ENCODE data around the gene BRSK1.

Gene BRSK1

DNA sequence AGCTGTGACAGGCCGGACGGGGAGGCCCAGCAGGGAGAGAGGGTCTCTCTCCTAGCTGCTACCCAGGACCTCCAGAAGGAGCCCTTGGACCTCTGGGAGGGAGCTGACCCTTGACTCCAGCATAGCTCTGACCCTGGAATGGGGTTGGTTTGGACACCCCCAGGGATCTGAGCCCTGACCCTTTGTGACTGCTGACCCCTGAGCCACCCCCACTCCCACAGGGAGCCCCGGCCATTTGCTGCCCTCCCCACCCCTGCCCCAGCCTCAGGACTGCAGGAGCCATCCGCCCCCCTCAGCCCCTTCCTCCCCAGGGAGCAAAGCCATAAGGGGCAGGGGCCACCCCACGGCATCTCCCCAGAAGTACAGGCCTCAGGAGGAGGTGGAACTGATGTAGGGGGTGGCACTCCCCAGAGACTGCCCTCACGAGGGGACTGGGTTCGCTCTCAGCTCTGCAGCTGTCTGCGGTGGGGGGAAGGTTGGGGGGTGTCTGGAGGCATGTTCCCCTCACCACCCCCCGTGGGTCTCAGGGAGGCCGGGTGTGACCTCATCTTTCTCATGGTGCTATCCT is 63.7 kb downstream of the BRSK1 start:
- peaks cover 21% of the 10 kb centered on the region for H3K4me1 ChIP-seq (ENCODE audit: control insufficient read depth, insufficient read depth, low read length)
- no peak overlapping the region for H3K9ac ChIP-seq (ENCODE audit: low read length)
- no peak overlapping the region for H3K4me3 ChIP-seq (ENCODE audit: low read length)
- H3K27me3 ChIP-seq (ENCODE audit: control insufficient read depth, insufficient read depth, low read length) = peaks cover 22% of the 10 kb centered on the region
- no peaks in the 10 kb centered on the region for H3K36me3 ChIP-seq (ENCODE audit: control insufficient read depth, insufficient read depth, low read length)
- no peaks in the 10 kb centered on the region for H3K9me3 ChIP-seq (ENCODE audit: control insufficient read depth, low read length)

DNA sequence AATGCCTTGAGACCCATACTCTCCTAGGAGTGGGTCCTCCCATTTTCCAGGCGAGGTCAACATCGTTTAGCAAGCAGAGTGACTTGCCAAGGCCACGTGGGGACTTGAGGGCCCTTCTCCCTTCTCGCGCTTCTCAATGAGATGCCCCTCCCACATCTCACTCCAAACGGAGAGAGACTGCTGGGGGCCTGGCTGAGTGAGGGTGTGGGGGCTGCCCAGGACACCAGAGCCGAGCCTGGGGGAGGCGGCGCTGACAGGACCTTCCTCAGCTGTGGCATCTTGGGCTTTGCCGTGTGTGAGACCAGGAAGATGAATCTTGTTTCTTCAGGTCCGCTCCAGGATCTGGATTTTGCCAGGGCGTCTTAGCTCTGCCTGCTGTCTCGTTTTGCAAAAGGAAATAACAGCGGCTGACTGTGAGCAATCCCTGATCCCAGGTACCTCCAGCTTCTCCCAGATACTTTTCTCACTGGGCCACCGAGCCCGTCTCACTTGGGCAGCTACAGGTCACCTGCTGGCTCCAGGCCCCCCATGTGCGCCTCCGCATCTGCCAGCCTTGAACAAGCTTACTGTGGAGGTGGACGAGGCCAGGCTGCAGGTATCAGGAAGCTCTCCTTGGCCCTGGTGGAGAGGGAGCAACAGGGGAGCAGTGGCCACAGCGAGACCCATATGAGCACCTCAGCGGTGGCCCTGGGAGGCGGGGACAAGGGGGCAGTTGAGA is 64.7 kb downstream of the BRSK1 start:
- Histone ChIP-seq H3K9ac (ENCODE audit: low read length) (no peak overlapping the region), H3K9me3 (ENCODE audit: control insufficient read depth, low read length) (no peaks in the 10 kb centered on the region), H3K4me1 (ENCODE audit: control insufficient read depth, insufficient read depth, low read length) (peaks cover 28% of the 10 kb centered on the region), H3K4me3 (ENCODE audit: low read length) (no peak overlapping the region), H3K36me3 (ENCODE audit: control insufficient read depth, insufficient read depth, low read length) (no peaks in the 10 kb centered on the region), H3K27me3 (ENCODE audit: control insufficient read depth, insufficient read depth, low read length) (peaks cover 32% of the 10 kb centered on the region)

DNA sequence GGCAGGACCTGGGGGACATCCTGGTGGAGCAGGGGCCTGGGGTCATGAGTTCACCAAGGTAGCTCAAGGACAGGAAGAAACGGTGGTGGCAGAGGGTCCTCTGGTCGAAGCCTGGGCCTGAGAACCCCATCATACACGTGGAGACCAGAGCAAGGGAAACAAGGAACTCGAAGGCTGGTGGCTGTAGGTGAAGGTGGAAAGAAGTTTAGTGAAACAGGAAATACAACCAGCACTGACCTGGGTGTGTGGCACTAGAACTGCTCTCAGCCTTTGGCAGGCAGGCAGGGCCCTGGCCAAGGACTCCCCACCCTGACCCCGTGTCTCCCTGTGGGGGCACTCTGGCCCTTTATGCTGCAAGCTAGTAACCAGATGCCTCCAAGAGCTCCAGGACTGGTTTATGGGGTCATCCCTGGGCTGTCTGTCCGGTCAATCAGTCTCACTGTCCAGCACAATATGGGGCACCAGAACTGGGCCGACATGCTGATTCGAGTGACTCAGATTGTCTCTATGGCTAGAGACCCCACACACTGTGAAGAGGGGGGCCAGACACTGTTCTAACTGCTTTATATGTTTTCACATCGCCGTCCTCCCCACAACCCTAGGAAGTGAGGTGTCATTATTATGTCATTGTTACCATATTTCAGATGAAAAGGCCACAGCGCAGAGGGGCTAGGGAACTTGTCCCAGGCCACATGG is 67.0 kb downstream of the BRSK1 start:
- Histone ChIP-seq H3K36me3 (ENCODE audit: control insufficient read depth, insufficient read depth, low read length) (no peaks in the 10 kb centered on the region), H3K9me3 (ENCODE audit: control insufficient read depth, low read length) (no peaks in the 10 kb centered on the region), H3K4me1 (ENCODE audit: control insufficient read depth, insufficient read depth, low read length) (peaks cover 26% of the 10 kb centered on the region), H3K27me3 (ENCODE audit: control insufficient read depth, insufficient read depth, low read length) (peaks cover 49% of the 10 kb centered on the region), H3K9ac (ENCODE audit: low read length) (no peak overlapping the region), H3K4me3 (ENCODE audit: low read length) (no peak overlapping the region)

DNA sequence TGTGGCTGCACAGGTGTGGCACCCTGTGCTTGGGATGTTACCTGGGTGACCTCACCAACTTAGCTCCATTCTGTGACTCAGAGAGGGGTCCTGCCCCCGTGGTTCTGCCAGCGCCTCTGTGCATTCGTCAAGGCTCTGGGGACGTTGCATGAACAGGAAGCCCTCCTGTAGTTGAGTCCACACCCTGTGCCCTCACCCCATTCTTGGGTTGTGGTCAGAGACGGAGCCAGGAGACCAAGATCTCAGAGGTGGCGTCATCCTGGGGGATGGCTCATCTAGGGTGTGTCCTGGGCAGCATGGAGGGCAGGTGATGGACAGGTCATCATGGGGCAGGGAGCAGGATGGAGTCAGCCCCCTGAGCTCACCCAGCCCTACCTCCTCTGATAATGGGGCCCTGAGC is 68.2 kb downstream of the BRSK1 start:
- no peak overlapping the region for H3K9ac ChIP-seq (ENCODE audit: low read length)
- no peaks in the 10 kb centered on the region for H3K9me3 ChIP-seq (ENCODE audit: control insufficient read depth, low read length)
- H3K4me3 ChIP-seq (ENCODE audit: low read length) = no peak overlapping the region
- H3K27me3 ChIP-seq (ENCODE audit: control insufficient read depth, insufficient read depth, low read length) = peaks cover 49% of the 10 kb centered on the region
- no peaks in the 10 kb centered on the region for H3K36me3 ChIP-seq (ENCODE audit: control insufficient read depth, insufficient read depth, low read length)
- H3K4me1 ChIP-seq (ENCODE audit: control insufficient read depth, insufficient read depth, low read length) = peaks cover 23% of the 10 kb centered on the region

DNA sequence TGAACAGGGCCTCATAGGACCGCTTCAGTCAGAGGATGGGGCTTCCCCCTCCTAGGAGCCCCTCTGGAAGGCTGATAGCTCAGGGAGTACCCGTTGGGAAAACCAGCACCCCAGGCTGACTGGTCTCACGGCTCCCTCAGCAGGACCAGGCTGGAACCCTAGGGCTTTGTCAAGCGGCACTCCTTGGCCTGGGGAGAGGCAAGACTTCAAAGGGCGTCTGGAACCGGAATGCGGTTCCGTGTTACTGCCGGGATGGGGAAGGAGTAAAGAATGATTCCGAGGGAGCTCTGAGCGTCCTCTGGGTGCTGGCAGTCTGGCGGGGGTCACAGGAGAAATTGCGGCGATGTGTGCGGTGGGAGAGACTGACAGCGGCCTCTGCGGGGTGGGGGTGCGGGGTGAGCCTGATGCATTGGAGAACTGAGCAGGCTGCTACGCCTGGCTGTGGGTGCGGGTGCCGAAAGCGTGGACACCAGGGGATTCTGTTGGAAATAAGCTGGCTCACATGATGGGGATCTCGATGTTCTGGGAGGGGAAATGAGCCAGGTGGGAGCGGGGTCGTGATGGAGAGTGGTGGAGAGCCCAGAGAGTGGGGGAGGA is 68.8 kb downstream of the BRSK1 start:
- no peak overlapping the region for H3K4me3 ChIP-seq (ENCODE audit: low read length)
- no peaks in the 10 kb centered on the region for H3K9me3 ChIP-seq (ENCODE audit: control insufficient read depth, low read length)
- H3K4me1 ChIP-seq (ENCODE audit: control insufficient read depth, insufficient read depth, low read length) = peaks cover 23% of the 10 kb centered on the region
- no peaks in the 10 kb centered on the region for H3K36me3 ChIP-seq (ENCODE audit: control insufficient read depth, insufficient read depth, low read length)
- H3K27me3 ChIP-seq (ENCODE audit: control insufficient read depth, insufficient read depth, low read length) = peaks cover 49% of the 10 kb centered on the region
- no peak overlapping the region for H3K9ac ChIP-seq (ENCODE audit: low read length)

DNA sequence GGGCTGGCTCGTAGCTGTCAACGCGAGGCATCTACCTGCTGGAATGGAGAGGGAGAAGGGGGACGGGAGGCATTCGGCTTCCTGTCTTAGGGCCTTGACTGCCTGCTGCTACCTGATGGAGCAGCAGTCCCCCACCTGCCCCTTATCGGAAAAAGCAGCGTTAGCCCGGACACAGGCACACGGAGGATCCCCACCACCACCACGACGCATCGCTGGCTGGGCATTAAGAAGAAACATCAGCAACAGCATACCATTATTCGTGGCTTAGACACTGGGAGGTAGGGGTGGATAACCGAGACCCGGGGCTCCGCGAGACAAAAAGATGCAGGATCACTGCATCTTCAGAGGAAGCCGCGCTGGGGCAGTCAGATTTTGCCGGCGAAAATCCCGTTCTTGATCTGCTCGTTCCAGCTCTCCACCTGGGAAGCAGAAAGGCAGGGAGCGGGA is 69.6 kb downstream of the BRSK1 start:
- Histone ChIP-seq H3K9me3 (ENCODE audit: control insufficient read depth, low read length) (no peaks in the 10 kb centered on the region), H3K4me3 (ENCODE audit: low read length) (no peak overlapping the region), H3K36me3 (ENCODE audit: control insufficient read depth, insufficient read depth, low read length) (no peaks in the 10 kb centered on the region), H3K27me3 (ENCODE audit: control insufficient read depth, insufficient read depth, low read length) (peaks cover 49% of the 10 kb centered on the region), H3K4me1 (ENCODE audit: control insufficient read depth, insufficient read depth, low read length) (peaks cover 23% of the 10 kb centered on the region), H3K9ac (ENCODE audit: low read length) (no peak overlapping the region)

DNA sequence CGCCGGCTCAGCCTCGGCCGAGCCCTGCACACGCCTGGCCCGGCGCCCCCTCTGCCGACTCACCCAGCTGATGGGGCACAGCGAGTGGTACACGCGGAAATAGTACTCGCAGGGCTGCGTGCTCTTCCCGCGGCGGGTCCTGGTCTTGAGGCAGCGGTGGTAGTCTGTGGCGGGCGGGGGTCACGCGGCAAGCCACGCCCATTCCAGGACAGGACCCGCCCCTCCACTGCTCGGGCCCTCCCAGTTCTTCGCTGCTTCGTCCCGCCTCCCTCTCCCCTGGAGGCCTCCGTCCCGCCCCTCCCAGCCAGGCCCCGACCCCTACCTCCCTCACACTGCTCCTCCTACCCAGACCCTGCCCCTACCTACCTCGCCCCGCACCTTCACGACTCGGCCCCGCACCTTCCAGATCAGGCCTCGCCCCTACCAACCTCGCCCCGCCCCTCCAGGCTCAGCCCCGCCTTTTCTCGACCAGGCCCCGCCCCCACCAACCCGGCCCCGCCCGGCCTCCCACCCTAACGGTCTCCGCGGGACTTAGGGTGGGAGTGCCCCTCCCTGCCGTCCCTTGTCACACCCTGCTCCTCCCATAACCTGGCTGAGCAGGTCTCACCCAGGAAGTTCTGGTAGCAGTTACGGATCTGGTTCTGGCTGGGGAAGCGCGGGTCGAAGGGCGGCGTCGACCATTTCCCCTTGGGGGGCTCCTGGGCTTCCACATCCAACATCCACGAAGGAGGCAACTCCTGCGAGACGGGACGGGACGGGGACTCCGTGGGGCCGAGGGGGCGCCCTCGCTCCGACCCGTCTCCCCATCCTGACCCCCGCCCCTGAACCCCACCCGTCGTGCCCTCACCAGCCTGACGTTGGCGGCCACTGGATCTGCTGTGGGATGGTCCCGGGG is 70.3 kb downstream of the BRSK1 start:
- Histone ChIP-seq H3K9ac (ENCODE audit: low read length) (no peak overlapping the region), H3K27me3 (ENCODE audit: control insufficient read depth, insufficient read depth, low read length) (peaks cover 49% of the 10 kb centered on the region)

DNA sequence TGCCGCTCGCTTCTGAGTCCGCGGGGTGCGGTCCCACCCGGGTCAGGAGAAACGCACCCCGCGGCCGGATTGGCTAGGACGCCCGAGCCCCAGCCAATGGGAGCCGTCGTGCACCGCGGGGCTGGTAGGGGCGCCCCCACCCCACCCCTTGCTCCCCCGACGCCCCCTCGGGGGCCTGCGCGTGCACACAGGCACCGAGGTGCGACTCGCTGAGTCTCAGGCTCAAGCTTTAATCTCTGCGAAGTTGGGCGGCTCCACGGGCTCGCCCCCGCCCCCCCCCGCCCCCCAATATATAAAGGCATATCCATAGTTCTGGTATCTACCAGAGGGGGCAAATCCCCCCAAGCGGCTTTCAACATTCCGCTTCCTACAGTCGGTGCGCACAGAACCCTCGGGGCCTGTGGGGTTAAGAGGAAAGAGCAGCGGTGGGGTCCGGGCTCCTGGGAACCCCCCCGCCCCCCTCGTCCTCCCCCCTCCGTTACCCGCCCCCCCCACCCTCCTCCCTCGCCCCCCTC is 71.0 kb downstream of the BRSK1 start, which contains the start of gene COX6B2:
COX6B2 (minus strand) TSS at position 22 of the 515 bp plus-strand sequence. CDS start 198 bp downstream, outside the sequence.
- Histone ChIP-seq H3K4me1 (ENCODE audit: control insufficient read depth, insufficient read depth, low read length) (peaks cover 23% of the 10 kb centered on the region), H3K9me3 (ENCODE audit: control insufficient read depth, low read length) (no peaks in the 10 kb centered on the region), H3K9ac (ENCODE audit: low read length) (no peak within 1 kb of the TSS), H3K27me3 (ENCODE audit: control insufficient read depth, insufficient read depth, low read length) (peaks cover 49% of the 10 kb centered on the region), H3K4me3 (ENCODE audit: low read length) (no peak within 1 kb of the TSS), H3K36me3 (ENCODE audit: control insufficient read depth, insufficient read depth, low read length) (no peaks in the 10 kb centered on the region)

More for the DNA sequence above, 70.3 kb downstream of the BRSK1 start:
- Histone ChIP-seq H3K9me3 (ENCODE audit: control insufficient read depth, low read length) (no peaks in the 10 kb centered on the region), H3K4me1 (ENCODE audit: control insufficient read depth, insufficient read depth, low read length) (peaks cover 23% of the 10 kb centered on the region), H3K4me3 (ENCODE audit: low read length) (no peak overlapping the region), H3K36me3 (ENCODE audit: control insufficient read depth, insufficient read depth, low read length) (no peaks in the 10 kb centered on the region)

DNA sequence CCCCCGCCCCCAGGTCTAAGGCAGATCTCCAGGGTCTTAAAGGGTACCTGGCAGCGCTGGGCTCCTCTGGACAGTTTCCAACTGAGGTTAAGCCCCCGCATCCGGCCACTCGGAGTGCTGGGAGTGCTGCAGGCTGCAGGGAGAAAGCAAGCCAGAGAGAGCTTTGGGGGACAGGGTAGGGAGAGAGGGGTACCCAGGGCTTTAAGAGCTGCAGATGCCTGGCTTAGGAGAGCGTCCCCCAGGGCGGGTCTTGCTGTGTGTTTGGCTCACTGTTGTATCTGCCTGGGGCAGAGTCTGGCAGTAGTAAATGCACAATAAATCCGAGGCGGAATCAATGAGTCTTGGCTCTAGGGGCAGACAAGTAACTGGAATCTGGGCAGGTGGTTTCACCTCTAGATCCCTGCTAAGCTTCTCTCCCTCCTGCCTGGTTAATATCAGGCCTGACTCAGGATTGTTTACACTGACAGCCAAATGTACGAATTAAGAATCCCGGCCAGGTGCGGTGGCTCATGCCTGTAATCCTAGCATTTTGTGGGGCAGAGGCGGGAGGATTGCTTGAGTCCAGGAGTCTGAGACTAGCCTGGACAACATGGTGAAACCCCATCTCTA is 71.5 kb downstream of the BRSK1 start:
- Histone ChIP-seq H3K9ac (ENCODE audit: low read length) (no peak overlapping the region), H3K36me3 (ENCODE audit: control insufficient read depth, insufficient read depth, low read length) (no peaks in the 10 kb centered on the region), H3K9me3 (ENCODE audit: control insufficient read depth, low read length) (no peaks in the 10 kb centered on the region), H3K4me3 (ENCODE audit: low read length) (no peak overlapping the region), H3K4me1 (ENCODE audit: control insufficient read depth, insufficient read depth, low read length) (peaks cover 22% of the 10 kb centered on the region), H3K27me3 (ENCODE audit: control insufficient read depth, insufficient read depth, low read length) (peaks cover 48% of the 10 kb centered on the region)

DNA sequence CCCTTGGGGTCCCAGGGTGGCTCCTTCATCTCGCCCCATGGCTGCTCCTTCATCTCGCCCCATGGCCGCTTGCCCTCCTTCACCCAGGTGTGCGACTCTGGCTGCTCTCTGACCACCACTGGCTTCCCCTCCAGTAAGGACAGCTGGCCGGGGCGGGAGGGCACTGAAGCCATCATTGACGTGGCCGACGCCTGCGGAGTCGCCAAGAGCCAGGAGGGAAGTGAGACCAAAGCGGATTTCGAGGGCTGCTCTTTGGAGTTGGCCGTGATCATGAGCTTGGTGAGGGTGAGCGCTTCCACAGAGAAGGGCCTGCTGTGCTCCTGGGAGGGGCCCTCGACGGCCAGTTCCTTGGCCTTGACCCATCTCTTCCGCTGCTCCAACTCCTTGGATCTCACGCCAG is 74.7 kb downstream of the BRSK1 start:
- H3K9me3 ChIP-seq (ENCODE audit: control insufficient read depth, low read length) = no peaks in the 10 kb centered on the region
- H3K9ac ChIP-seq (ENCODE audit: low read length) = no peak overlapping the region
- H3K4me3 ChIP-seq (ENCODE audit: low read length) = no peak overlapping the region
- H3K27me3 ChIP-seq (ENCODE audit: control insufficient read depth, insufficient read depth, low read length) = peaks cover 17% of the 10 kb centered on the region
- no peaks in the 10 kb centered on the region for H3K36me3 ChIP-seq (ENCODE audit: control insufficient read depth, insufficient read depth, low read length)
- peaks cover 3% of the 10 kb centered on the region for H3K4me1 ChIP-seq (ENCODE audit: control insufficient read depth, insufficient read depth, low read length)

Measured in mucosa of stomach (tissue), 1 donor.